TTC549 (cell line): Measurements from ENCODE around the gene DHX29.

Experiments used
- FAIRE-seq: peaks from 2 replicates; lab custom pipeline; 2012; peaks lifted over from hg19 to GRCh38; lab: Jason Lieb, UNC

DHX29 gene

DNA sequence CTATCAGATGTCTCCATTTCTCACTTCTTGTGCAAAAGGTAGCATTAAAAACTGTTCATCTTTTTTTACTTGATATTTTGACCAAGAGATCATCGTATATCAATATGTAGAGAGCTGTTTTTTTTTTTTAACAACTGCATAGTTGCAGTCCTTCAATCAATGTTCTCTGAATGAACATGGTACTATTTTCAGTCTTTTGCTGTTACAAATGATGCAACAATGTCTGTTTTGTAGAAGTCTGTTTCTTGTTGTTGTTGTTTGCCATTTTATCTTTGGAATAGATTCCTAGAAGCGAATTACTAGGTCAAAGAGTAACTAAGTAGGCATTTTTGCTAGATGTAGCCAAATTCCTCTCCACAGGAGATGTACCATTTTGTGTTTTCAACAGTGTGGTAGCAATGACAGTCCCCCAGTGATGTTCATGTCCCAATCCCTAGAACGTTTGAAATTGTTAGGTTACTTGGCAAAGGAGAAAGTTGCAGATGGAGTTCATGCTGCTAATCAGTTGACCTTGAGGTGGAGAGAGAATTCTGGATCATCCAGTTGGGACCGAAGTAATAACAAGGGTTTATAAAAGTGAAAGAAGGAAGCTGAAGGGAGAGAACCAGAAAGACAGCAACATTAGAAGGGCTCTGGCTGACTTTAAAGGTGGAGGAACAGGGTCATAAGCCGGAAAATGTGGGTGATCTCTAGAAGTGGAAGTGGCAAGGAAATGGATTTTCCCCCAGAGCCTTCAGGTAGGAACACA lies 6.5 kb upstream of the DHX29 start:
- FAIRE-seq = no peak

DNA sequence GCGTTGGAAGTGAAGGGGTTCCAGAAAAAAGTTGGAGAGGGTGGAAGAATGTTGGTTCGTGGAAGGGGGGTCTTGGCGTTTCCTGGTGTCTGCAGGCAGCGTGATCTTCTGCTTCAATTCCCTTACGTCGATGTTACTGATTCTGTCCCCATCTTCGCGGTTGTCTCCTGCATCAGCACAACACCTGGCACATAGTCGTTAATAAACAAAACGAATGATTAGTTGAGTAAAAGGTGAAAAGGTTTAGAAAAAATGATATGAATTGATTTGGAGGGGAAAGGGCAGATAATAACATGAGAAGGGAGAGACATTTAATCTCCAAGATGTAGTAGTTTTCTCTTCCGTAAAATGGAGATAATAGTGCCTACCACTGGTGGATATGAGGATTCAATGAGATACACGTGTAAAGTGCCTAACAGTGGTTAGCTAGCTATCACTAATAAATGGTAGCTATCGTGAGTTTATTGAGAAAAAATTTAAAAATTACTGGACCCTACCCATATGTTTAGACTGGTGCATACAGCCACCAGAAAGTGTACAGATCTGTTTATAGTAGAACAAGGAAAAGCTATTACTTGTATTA lies 851 bp upstream of the DHX29 start:
- no peak for FAIRE-seq

DNA sequence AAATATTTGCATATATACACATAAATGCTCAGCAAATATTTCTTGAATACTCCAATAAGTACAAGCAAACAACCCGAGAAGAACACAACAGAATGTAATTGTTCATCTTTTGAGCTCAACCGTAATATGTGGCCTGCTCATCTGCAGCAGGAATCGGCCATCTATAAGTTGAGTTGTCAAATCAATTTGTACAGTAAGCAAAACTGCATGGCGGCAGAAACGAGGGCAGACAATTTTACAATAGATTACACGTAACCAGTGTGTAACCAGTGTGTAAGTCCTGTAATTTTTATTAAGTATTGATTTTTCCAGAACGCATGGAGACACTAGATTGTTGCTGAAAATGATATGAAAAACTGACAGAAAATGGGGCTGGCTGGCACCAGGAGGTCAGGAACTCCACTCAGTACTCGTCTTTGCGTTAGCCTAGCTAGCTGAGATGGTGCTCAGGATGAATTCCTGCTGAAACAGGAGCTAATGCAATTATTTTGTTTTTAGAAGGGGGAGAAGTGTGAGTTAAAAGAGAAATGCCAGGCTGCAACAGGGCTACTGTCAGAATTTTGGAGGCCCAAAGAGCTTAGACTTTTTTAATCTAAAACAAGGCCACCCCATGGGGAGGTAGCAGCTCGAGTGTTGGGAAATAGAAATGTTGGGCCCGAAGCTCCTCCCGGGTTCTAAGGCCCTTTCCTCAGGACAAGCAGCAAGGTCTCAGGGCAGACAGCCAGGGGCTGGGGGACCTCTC lies 682 bp downstream of the DHX29 start:
- no peak for FAIRE-seq

DNA sequence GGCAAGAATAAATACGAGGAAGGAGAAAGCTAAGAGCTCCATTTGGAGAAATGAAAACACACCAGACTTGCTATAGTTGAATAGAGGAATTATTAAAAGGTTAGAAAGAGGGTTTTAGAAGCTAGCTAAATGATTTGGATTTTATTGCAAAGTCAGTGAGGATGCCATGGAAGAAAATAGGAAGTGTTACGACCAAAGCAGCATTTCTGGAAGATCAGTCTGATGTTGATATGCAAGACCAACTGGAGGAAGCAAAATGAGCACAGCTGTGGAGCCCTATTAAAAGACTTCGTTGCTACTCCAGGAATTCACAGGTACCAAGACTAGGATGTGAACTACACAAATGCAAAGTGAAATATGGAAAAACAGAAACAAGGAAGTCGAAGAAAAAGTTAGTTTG lies 2.1 kb downstream of the DHX29 start:
- no peak for FAIRE-seq

- no peak for FAIRE-seq
These were observed 2.9 kb downstream of the DHX29 start for GRCh38 chr5:55304584-55304983.

DNA sequence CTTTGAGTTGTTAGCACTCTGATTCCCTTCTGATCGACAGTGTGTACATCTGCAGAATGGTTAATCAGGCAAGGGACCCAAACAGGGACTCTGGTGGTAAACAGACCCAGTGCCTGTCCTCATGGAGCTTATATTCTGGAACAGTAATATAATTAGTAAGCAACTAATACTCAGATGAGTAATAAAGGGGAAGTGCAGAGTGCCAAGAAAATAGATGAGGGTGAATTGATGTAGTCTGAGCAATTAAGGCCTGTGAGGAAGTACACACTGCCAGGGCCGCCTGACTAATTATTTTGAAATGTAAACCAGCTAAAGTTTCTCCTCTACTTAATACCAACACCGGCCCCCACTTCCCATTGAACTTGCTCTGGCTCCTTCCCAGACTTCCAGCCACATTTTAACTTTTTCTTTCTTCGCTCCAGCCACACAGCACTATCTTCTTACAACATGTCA lies 4.2 kb downstream of the DHX29 start:
- no peak for FAIRE-seq

DNA sequence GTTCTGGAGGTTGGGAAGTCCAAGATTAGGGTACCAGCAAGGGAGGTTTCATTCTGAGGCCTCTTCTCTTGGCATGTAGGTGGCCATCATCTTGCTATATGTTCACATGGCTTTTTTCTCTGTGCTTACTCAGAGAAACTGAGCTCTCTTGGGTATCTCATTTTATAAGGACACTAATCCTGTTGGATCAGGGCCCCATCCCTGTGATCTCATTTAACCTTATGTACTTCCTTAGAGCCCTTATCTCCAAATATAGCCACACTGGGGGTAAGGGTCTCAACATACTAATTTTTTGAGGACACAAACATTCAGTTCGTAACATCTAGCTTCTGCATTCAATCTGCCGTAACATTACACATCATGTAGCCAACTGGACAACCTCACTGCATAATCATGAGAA lies 6.6 kb downstream of the DHX29 start:
- no peak for FAIRE-seq

DNA sequence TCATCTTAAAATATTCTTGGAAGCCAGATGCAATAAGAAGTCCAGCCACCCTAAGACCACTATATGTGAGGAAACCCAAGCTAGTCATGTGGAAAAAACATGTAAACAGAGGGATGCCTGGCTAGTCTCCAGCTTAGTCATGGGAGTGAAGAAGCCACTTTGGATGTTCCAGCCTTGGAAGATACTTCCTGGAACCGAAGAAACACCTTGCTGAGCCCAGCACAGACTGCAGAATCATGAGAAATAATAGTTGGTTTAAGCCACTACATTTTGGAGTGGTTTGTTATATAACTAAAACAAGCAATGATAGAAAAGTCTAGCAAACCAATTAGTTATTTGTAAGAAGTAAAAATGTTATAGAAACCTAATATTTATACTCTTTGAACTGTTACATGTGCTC lies 12.6 kb downstream of the DHX29 start:
- FAIRE-seq = no peak

DNA sequence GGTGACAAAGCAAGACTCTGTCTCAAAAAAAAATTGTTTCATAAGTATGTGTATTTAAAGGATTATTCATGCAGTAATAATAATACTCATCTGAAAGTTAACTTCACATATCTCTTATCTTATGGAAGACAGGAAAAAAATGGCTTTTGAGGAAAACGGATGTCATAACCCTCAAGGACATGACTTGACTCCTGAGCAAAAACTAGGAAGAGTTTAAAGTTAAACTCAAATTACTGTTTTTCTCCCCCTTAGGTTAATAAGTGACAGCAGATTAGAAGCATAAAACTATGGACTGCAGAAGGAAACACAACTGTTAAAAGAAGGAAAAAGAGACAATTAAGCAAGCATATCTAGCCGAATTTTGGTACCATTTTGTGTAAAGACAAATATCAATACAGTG lies 16.5 kb downstream of the DHX29 start:
- FAIRE-seq = no peak

DNA sequence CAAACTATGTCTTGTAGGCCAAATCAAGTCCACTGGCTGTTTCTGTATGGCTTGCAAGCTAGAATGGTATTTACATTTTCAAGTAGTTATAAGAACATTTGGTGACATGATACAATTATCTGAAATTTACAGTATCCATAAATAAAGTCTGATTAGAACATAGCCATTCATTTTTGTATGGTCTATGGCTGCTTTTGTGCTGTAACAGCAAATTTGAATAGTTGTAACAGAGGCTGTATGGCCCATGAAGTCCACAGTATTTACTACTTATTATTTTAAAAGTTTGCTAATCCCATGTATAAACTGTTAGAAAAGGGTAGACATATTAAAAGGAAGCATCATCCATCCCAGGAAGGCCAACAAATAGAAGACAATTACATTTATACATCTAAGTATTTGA lies 17.7 kb downstream of the DHX29 start:
- FAIRE-seq = no peak

DNA sequence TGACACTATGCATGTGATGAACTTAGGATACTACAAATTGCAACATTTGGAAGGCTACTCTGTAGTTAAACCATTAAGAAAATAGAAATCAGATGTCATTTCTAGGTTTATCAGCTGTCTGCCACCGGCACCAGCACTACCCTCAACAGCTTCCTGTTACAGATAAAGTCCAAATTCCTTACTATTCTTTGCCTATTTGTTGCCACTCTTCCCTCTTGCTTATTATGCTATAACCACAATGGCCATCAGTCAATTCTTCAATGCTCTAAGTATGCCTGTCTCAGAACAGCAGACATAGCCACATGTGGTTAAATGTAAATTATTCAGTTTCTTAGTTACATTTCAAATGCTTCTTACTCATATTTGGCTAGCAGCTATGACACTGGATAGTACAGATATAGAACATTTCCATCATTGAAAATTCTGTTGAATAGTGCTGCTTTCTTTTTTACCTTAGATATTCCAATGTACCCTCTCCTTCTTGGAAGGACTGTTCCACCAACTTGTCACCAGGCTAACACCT lies 21.0 kb downstream of the DHX29 start:
- FAIRE-seq = no peak

DNA sequence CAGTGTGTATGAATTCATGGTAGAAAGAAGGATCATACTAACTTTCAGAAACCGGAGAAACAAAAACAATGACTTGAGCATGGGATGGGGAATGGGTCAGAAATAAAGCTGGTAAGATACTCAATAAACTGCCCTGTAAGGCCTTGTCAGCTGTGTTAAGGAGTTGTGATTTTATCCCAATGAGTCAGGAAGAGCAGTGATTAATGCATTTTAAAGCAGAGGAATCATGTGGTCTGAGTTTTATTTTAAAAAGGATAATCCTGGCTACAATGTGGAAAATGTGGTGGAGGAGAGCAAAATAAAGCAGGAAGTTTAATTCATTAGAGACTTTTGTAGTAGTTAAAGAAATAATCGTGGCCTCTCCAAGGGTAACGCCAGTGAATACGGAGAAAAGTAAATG lies 28.7 kb downstream of the DHX29 start:
- no peak for FAIRE-seq

- FAIRE-seq = no peak
These were observed 30.7 kb downstream of the DHX29 start for GRCh38 chr5:55276771-55277170.

DNA sequence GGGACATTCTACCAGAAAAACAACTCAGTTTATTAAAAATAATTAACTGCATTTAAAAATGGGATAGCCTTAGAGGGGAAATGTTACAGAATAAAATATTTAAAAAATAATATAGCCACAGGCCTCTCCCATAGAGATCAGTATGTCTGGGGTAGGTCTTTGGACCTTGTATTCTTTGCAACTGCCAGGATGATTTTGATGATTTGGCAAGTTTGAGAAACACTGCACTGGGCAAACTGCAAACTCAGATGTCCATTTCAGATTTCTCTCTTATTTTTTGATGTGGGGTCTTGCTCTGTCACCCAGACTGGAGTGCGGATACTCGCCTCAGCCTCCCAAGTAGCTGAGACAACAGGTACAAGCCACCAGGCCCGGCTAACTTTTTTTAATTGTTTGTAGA lies 49.2 kb downstream of the DHX29 start:
- no peak for FAIRE-seq

DNA sequence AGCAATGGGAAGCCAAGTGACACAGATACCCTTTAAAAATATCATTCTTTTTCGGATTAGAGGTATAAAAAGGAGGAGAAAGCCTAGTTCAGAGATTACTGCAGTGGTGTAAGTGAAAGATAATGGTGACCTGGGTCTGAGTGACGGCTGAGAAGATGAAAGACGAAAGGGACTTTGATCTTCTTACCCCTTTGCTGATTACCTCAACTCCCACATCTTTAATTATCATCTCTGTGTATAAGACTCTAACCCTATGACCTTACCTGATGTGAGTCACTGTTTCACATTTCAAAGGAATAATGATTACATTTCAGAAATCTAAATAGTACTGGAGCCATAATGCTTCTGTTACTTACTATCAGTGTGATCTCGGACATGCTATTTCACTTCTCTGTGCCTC lies 52.7 kb downstream of the DHX29 start:
- FAIRE-seq = no peak

DNA sequence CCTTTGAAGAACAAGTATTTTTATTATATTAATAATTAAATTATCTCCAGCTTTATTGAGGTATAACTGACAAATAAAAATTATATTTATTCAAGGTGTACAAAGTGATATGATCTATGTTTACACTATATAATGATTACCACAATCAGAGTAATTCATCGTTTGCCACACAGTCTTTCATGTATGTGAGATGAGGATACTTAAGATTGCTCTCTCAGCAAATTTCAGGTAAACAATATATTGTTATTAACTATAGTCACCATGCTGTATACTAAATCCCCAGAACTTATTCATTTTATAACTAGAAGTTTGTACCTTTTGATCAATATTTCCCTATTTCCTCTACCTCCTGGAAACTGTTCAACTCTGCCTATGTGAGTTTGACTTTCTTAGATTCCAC lies 57.4 kb downstream of the DHX29 start:
- no peak for FAIRE-seq

GRCh38 chr5:55241746-55242145 lies 65.7 kb downstream of the DHX29 start:
- no peak for FAIRE-seq

DNA sequence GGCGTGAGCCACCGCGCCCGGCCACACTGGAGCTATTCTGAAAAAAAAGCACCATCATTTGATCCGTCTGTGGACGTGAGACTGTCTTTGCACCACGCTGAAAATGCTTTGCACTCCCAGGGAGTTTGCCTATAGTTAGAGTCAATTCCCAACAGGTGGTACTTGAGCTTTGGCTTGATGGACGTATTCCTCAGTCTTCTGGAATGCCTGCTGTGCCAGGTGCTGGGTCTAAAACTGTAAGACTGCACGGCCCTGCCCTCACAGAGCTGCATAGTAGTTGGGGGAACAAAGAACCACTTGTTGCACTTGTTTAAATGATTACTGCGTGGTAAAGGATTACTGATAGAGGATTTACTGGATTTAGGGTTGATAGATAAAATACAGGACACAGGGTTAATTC lies 70.7 kb downstream of the DHX29 start:
- no peak for FAIRE-seq

DNA sequence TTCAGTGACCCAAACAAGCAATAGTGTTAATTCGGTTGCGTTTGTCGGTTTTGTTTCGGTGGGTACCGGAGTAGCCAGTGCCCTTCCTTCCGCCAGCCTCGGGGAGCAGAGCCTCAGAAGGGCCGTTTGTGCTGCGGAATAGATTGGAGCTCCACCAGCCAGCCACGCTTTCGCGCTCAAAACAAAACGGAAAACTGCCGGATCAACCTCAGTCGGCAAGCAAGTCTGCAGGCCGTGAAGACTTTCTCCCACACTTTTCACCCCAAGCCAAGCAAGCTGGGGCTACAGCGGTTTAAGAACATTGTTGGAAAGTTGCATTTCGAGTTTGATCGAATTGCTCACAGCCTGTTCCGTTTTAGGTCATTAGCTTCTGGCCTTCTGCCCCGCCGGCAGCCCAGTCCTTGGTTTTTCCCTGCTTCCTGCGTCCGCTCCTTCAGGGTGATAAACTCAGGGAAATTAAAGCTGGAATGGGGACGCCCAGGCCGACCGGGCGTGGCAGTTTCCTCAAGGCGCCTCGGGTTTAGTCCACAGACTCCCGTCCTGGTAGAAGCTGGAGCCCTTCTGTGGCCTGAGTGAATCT lies 73.3 kb downstream of the DHX29 start:
- no peak for FAIRE-seq

DNA sequence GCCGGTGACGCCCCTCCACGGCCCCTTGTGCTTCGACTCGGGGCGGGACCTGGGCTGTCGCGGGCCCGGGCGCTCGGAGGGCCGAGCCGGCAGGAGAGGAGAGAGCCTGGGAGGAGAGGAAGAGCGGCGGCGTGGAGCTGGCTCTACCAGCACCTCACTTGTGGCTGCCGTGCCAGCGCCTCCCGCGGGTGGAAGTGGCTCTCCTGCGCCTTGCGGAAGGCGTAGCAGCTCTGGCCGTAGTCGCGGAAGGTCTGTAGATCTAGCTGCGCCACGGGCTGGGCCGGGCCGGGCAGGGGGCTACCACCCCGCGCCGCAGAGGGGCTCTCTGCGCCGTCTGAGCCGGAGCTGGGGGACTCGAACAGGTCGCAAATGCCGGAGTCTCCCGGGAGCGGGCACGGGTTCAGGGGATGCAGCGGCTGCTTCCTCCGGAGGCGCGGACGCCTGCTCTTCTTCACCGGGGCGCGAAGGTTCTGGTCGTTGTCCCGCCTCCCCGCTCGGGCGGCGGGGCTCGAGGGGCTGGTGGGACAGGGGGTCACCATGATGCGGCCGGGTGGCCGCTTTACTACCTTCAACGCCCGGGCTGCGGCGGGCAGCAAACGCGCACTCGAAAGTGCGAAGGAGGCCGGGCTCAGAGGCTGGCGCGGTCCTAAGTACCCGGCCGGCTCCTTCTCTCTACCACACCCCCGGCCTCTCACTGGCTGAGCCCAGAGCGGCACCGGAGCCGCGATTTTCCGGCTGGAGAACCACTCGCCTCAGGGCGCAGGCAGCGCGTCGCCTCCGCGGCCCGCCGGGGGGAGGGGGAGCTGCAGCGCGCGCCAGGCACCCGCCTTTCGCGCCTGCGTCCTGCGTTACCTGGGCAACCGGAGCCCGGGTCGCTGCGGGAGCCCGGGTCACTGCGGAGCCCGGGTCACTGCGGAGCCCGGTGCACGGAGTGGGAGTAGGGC lies 74.2 kb downstream of the DHX29 start, which contains the start of gene CCNO:
CCNO (minus strand) TSS at position 624 of the 944 bp plus-strand sequence; CDS start at position 539, 85 bp downstream.
- FAIRE-seq = no peak

GRCh38 chr5:55232271-55232984 lies 75.1 kb downstream of the DHX29 start:
- FAIRE-seq = no peak
